K562 (cell line): ENCODE data around the gene TTC39A. TPM values are rescaled to one million over a fixed set of nuclear protein-coding genes. Genes with fewer than 3 reads are reported as not detected.

Source experiments
- ATAC-seq: fragments of 200-7000 bp; cut with Tn5 transposase; 3 replicates; pipeline ENCODE4 v1.9.1; 2020; ENCODE audit warnings: moderate library complexity
- BruUV-seq: library from RNA; stranded (reverse); fragments of 400-500 nt; replicated peaks from 2 replicates; lab custom pipeline; 2021; lab: Mats Ljungman, UMichigan
- CTCF ChIA-PET: fragments of 300-600 bp; formaldehyde crosslinking; extraction: SDS; loops from one replicate; lab custom pipeline; 2021; ENCODE audit warnings: low intra/inter-chr PET ratio; lab: Yijun Ruan, JAX
- POLR2A ChIA-PET: fragments of 300-600, 350-650 bp; sonication (Branson Sonifier 250); formaldehyde crosslinking; extraction: SDS; loops from one replicate; lab custom pipeline; 2021; ENCODE audit warnings: antibody characterized with exemption, inconsistent platforms; lab: Yijun Ruan, JAX
- DNase-seq, 4 experiments: peaks; one replicate each; pipeline versions ENCODE4 v3.0.0 to v3.0.0-alpha.2; 2011 to 2018; ENCODE audit warnings: low spot score in 3 of 4, mixed read lengths in 3 of 4; ENCODE audit errors: extremely low read depth in 1 of 4
- FAIRE-seq: peaks from 2 replicates; lab custom pipeline; 2011; peaks lifted over from hg19 to GRCh38; lab: Jason Lieb, UNC
- H2AFZ ChIP-seq: 2 replicates; pipeline ENCODE4 v1.6.0; 2011; ENCODE audit warnings: low read depth, low read length, control low read depth, inconsistent platforms
- H3K27ac ChIP-seq: fragments of 200-600 bp; 3 replicates; pipeline ENCODE4 v1.8.0; 2011; ENCODE audit warnings: low read depth, mild to moderate bottlenecking, control low read depth, inconsistent platforms, low read length, moderate library complexity, mixed read lengths; ENCODE audit errors: extremely low read depth
- H3K27me3 ChIP-seq, 2 experiments: fragments of 300-600 bp in 1 of 2; 2 replicates in 1 of 2; 3 replicates in 1 of 2; pipeline versions ENCODE4 v1.6.0 to v1.8.0; 2011; ENCODE audit warnings: inconsistent platforms in 2 of 2, low read length in 2 of 2, mild to moderate bottlenecking in 1 of 2, mixed read lengths in 1 of 2, moderate library complexity in 1 of 2; ENCODE audit not compliant: control insufficient read depth in 2 of 2, insufficient read depth in 2 of 2
- H3K36me3 ChIP-seq: fragments of 300-600 bp; 3 replicates; pipeline ENCODE4 v1.8.0; 2011; ENCODE audit warnings: mild to moderate bottlenecking, low read length, inconsistent platforms; ENCODE audit not compliant: control insufficient read depth, insufficient read depth
- H3K4me1 ChIP-seq, 2 experiments: fragments of 200-600 bp in 1 of 2; replicated peaks in 1 of 2; 2 replicates in 1 of 2; 3 replicates in 1 of 2; pipeline versions ENCODE4 v1.5.1 to v1.8.0; 2011; ENCODE audit warnings: inconsistent platforms in 2 of 2, low read length in 2 of 2, mild to moderate bottlenecking in 1 of 2, mixed read lengths in 1 of 2, moderate library complexity in 1 of 2; ENCODE audit not compliant: control insufficient read depth in 2 of 2, insufficient read depth in 2 of 2
- H3K4me2 ChIP-seq: 2 replicates; pipeline ENCODE4 v1.6.1; 2011; ENCODE audit warnings: low read length, control low read depth, inconsistent platforms, mixed read lengths; ENCODE audit not compliant: insufficient read depth
- H3K4me3 ChIP-seq: fragments of 200-600 bp; sonication (generic), shearing (Covaris generic); 2 replicates; pipeline ENCODE4 v1.5.1; 2016; ENCODE audit warnings: control low read depth, inconsistent platforms
- H3K79me2 ChIP-seq: fragments of 200-600 bp; 3 replicates; pipeline ENCODE4 v1.8.0; 2011; ENCODE audit warnings: low read length, inconsistent platforms; ENCODE audit not compliant: control insufficient read depth, insufficient read depth
- H3K9ac ChIP-seq, 2 experiments: 2 replicates each; pipeline versions ENCODE4 v1.6.0 to v1.6.1; 2011; ENCODE audit warnings: low read depth in 2 of 2, low read length in 2 of 2, control low read depth in 1 of 2, inconsistent platforms in 1 of 2, mild to moderate bottlenecking in 1 of 2, mixed read lengths in 1 of 2; ENCODE audit not compliant: insufficient read depth in 1 of 2
- H3K9me1 ChIP-seq: one replicate; pipeline ENCODE4 v1.6.0; 2011; ENCODE audit warnings: inconsistent platforms, mild to moderate bottlenecking, low read length, moderate library complexity; ENCODE audit not compliant: control insufficient read depth, insufficient read depth
- H3K9me3 ChIP-seq: replicated peaks from 2 replicates; pipeline ENCODE4 v1.5.1; 2011; ENCODE audit warnings: low read depth, low read length, inconsistent platforms; ENCODE audit not compliant: control insufficient read depth, insufficient read depth
- H4K20me1 ChIP-seq: replicated peaks from 2 replicates; pipeline ENCODE4 v1.6.1; 2011; ENCODE audit warnings: low read length, inconsistent platforms, mixed read lengths; ENCODE audit not compliant: control insufficient read depth, insufficient read depth
- CBFA2T2 ChIP-seq: fragments of 450-650 bp; conservative IDR thresholded peaks from 2 replicates; pipeline ENCODE4 v1.6.1; 2017; ENCODE audit warnings: mild to moderate bottlenecking
- CBFB ChIP-seq: sonication (generic); formaldehyde crosslinking; IDR thresholded peaks from 2 replicates; pipeline ENCODE4 v1.4.0; 2020; ENCODE audit warnings: mild to moderate bottlenecking, missing genetic modification reagents
- CBX1 ChIP-seq: sonication (generic); IDR thresholded peaks from 2 replicates; pipeline ENCODE4 v1.6.1; 2016; ENCODE audit warnings: antibody characterized with exemption, low read depth, mild to moderate bottlenecking
- CSDE1 ChIP-seq, 2 experiments: fragments of 450-650 bp; IDR thresholded peaks; 2 replicates each; pipeline ENCODE4 v1.6.1; 2016; ENCODE audit warnings: mild to moderate bottlenecking in 1 of 2
- DPF2 ChIP-seq: fragments of 450-650 bp; IDR thresholded peaks from 2 replicates; pipeline ENCODE4 v1.6.1; 2016
- IRF2 ChIP-seq: sonication (generic); formaldehyde crosslinking; IDR thresholded peaks from 2 replicates; pipeline ENCODE4 v1.8.1; 2022; ENCODE audit warnings: mild to moderate bottlenecking, missing genetic modification reagents
- MAZ ChIP-seq, 2 experiments: fragments of 450-650 bp in 1 of 2; sonication (generic) in 1 of 2; formaldehyde crosslinking; IDR thresholded peaks in 1 of 2; conservative IDR thresholded peaks in 1 of 2; 2 replicates each; pipeline versions ENCODE4 v1.4.0 to v1.5.0; 2020; ENCODE audit warnings: mild to moderate bottlenecking in 1 of 2, missing genetic modification reagents in 1 of 2
- NCOA2 ChIP-seq, 2 experiments: fragments of 450-650 bp; IDR thresholded peaks; 2 replicates each; pipeline ENCODE4 v1.6.1; 2018; ENCODE audit warnings: mild to moderate bottlenecking in 2 of 2, moderate library complexity in 1 of 2; ENCODE audit not compliant: partially characterized antibody in 2 of 2
- NKRF ChIP-seq: fragments of 450-650 bp; IDR thresholded peaks from 2 replicates; pipeline ENCODE4 v1.6.1; 2016; ENCODE audit warnings: borderline replicate concordance
- NR2F6 ChIP-seq: fragments of 450-650 bp; formaldehyde crosslinking; IDR thresholded peaks from 2 replicates; pipeline ENCODE4 v1.4.0; 2020; ENCODE audit warnings: mild to moderate bottlenecking
- PRMT5 ChIP-seq: sonication (generic); formaldehyde crosslinking; IDR thresholded peaks from 2 replicates; pipeline ENCODE4 v1.5.0; 2020; ENCODE audit warnings: missing genetic modification reagents
- SMARCC2 ChIP-seq: fragments of 450-650 bp; IDR thresholded peaks from 2 replicates; pipeline ENCODE4 v1.6.1; 2017; ENCODE audit warnings: antibody characterized with exemption, moderate library complexity, mild to moderate bottlenecking, low read depth
- SOX6 ChIP-seq: fragments of 450-650 bp; IDR thresholded peaks from 2 replicates; pipeline ENCODE4 v1.6.1; 2014; ENCODE audit warnings: mild to moderate bottlenecking
- XRCC5 ChIP-seq: fragments of 200-400 bp; formaldehyde crosslinking; IDR thresholded peaks from 2 replicates; pipeline ENCODE4 v1.6.1; 2017; ENCODE audit warnings: low read depth, mild to moderate bottlenecking, low read length
- ZBTB11 ChIP-seq, 3 experiments: fragments of 200-800 bp in 1 of 3; fragments of 250-450 bp in 1 of 3; fragments of 450-650 bp in 1 of 3; sonication (Bioruptor Pico) in 1 of 3; sonication (Bioruptor generic) in 1 of 3; formaldehyde crosslinking in 1 of 3; IDR thresholded peaks; 2 replicates each; pipeline versions ENCODE4 v1.6.1 to v1.8.0; 2016 to 2022; ENCODE audit warnings: mild to moderate bottlenecking in 2 of 3, missing genetic modification characterization in 2 of 3, missing compliant biosample characterization in 1 of 3, moderate library complexity in 1 of 3
- ZFPM2 ChIP-seq: fragments of 250-450 bp; sonication (Bioruptor Pico); IDR thresholded peaks from 2 replicates; pipeline ENCODE4 v1.5.1; 2022; ENCODE audit warnings: mild to moderate bottlenecking
- ZNF324 ChIP-seq: fragments of 250-450 bp; sonication (Bioruptor Pico); IDR thresholded peaks from 2 replicates; pipeline ENCODE4 v1.4.0; 2020; ENCODE audit warnings: mild to moderate bottlenecking
- ZNF668 ChIP-seq: fragments of 250-450 bp; sonication (Bioruptor Pico); IDR thresholded peaks from 2 replicates; pipeline ENCODE4 v1.8.0; 2022; ENCODE audit warnings: mild to moderate bottlenecking, inconsistent platforms
- ZNF76 ChIP-seq: fragments of 250-450 bp; sonication (Bioruptor Pico); IDR thresholded peaks from 2 replicates; pipeline ENCODE4 v1.4.0; 2020; ENCODE audit warnings: mild to moderate bottlenecking, moderate library complexity, borderline replicate concordance
- WGBS: fragments of 100-300 bp; shearing (Covaris generic); methylation state at CpG from one replicate; pipeline ENCODE4 v1.1.6; 2016; ENCODE audit warnings: low coverage, mixed read lengths; ENCODE audit not compliant: insufficient coverage; ENCODE audit errors: missing lambda C conversion rate; 5-methylcytosine and 5-hydroxymethylcytosine counted together
- in situ Hi-C: fragments of 300-500 bp; cut with MboI; formaldehyde crosslinking; loops from 4 replicates; pipeline ENCODE4 v1.15.0; 2018; ENCODE audit warnings: inconsistent platforms, mixed read lengths
- intact Hi-C: fragments of 100-400 bp; cut with micrococcal nuclease; formaldehyde crosslinking; loops from 2 replicates; pipeline ENCODE4 v1.14.2; 2022
- polyA plus RNA-seq, 8 experiments: library from polyadenylated mRNA; depleted of rRNA in 4 of 8; stranded (reverse) in 5 of 8; unstranded in 3 of 8; fragments of >200 nt; fragmentation: Nextera tagmentation in 2 of 8; fragmentation: Illumina TruSeq in 1 of 8; extraction: Ambion mirVana in 2 of 8; extraction: Trizol in 1 of 8; gene quantifications; 2 replicates each; pipeline versions ENCODE4 v1.2.1 to v1.2.3, GENCODE V29; 2011 to 2014; ENCODE audit warnings: inconsistent platforms in 1 of 8, missing spikeins in 1 of 8
- total RNA-seq, 7 experiments: library from RNA; depleted of rRNA in 6 of 7; stranded (reverse); fragments of >200 nt in 6 of 7; fragmentation: Illumina TruSeq in 2 of 7; extraction: Trizol in 2 of 7; gene quantifications; 2 replicates each; pipeline versions ENCODE4 v1.2.1 to v1.2.3, GENCODE V29; 2011 to 2021; ENCODE audit warnings: low replicate concordance in 1 of 7

The TTC39A gene
- total and polyA plus RNA-seq, 9 of the 15 experiments (the other 6 are each of a cell fraction or from before 2014, with no cell fraction given) = 0.18 to 0.82 (median 0.35) TPM

- TF ChIP-seq MAZ (CRISPR knock-in tag; conservative IDR thresholded peaks at IDR 0.05 in 1 of 2, IDR thresholded peaks at IDR 0.05 in 1 of 2) (no peak), NR2F6 (CRISPR knock-in tag) (no peak), DPF2 (no peak), ZFPM2 (CRISPR knock-in tag) (no peak), SOX6 (no peak), NKRF (no peak)
Observed at GRCh38 chr1:51287966-51288365, 42.4 kb downstream of the TTC39A start (continued).

GRCh38 chr1:51285055-51285454 is 45.3 kb downstream of the TTC39A start:
- no peak overlapping the region for H3K4me3 ChIP-seq
- no peak overlapping the region; the same call in 1 of the 2 replicates for H3K4me2 ChIP-seq
- WGBS = 29% methylated on average over 1 of the region's 1 CpG
- H3K9me3 ChIP-seq = no peaks in the 10 kb centered on the region
- POLR2A ChIA-PET = interaction anchor here (1.0 kb wide), 1 partner anchor 44 kb away, joined by 4 read pairs; no protein-coding TSS in a partner anchor
- H2AFZ ChIP-seq = no peak overlapping the region
- no peak overlapping the region for H3K27ac ChIP-seq
- H3K9me1 ChIP-seq = no peaks in the 10 kb centered on the region
- CTCF ChIA-PET = no interaction called here
- H4K20me1 ChIP-seq = no peaks in the 10 kb centered on the region; the same call in 1 of the 2 replicates
- no peak overlapping the region for H3K9ac ChIP-seq
- FAIRE-seq = no peak
- in situ Hi-C loops = no loop called here
- H3K4me1 ChIP-seq = peaks cover 23 to 30% of the 10 kb centered on the region in 2 experiments; a peak in 4 of 5 replicates
- DNase-seq = peak in 1 of 4 experiments; percentile 27
- no peaks in the 10 kb centered on the region for H3K27me3 ChIP-seq
- intact Hi-C loops = loop anchor here (2.0 to 10.0 kb wide), 2 partner anchors 48 to 920 kb away; partner anchors contain the start of gene RNF11
- BruUV-seq = no TSS peak
- H3K79me2 ChIP-seq = no peaks in the 10 kb centered on the region
- no peaks in the 10 kb centered on the region for H3K36me3 ChIP-seq
- peak; percentile 8 for ATAC-seq
- TF ChIP-seq PRMT5 (CRISPR knock-in tag) (no peak), CBFB (no peak), CBFA2T2 (peak; percentile 27), XRCC5 (no peak), CBX1 (no peak), ZNF76 (CRISPR knock-in tag) (no peak), NCOA2 (IDR thresholded peaks at IDR 0.05; ENCODE audit: partially characterized antibody in 2 of 2) (no peak), ZNF668 (CRISPR knock-in tag) (no peak), ZBTB11 (CRISPR knock-in tag; IDR thresholded peaks at IDR 0.05) (no peak), IRF2 (CRISPR knock-in tag) (no peak), ZNF324 (CRISPR knock-in tag) (no peak), SMARCC2 (no peak), CSDE1 (IDR thresholded peaks at IDR 0.05) (no peak)
